Activated naive CD4-positive, alpha-beta T cell treated with anti-CD3 and anti-CD28 coated beads, Interleukin-2, amount 50 U/mL, for 24 hours (primary cell): ENCODE data around the gene RNF8.

Experiments used
- H3K27ac Mint-ChIP-seq: one replicate; pipeline ENCODE4 v1.8.0; 2021; ENCODE audit warnings: mild to moderate bottlenecking, mixed read lengths
- H3K27me3 Mint-ChIP-seq: one replicate; pipeline ENCODE4 v1.8.0; 2021; ENCODE audit warnings: mixed read lengths
- H3K36me3 Mint-ChIP-seq: one replicate; pipeline ENCODE4 v1.8.0; 2021; ENCODE audit warnings: mixed read lengths
- H3K4me1 Mint-ChIP-seq: one replicate; pipeline ENCODE4 v1.8.0; 2021; ENCODE audit warnings: mixed read lengths
- H3K4me3 Mint-ChIP-seq: one replicate; pipeline ENCODE4 v1.8.0; 2021; ENCODE audit warnings: mild to moderate bottlenecking, mixed read lengths
- H3K9me3 Mint-ChIP-seq: one replicate; pipeline ENCODE4 v1.8.0; 2021; ENCODE audit warnings: mixed read lengths

The RNF8 gene

DNA sequence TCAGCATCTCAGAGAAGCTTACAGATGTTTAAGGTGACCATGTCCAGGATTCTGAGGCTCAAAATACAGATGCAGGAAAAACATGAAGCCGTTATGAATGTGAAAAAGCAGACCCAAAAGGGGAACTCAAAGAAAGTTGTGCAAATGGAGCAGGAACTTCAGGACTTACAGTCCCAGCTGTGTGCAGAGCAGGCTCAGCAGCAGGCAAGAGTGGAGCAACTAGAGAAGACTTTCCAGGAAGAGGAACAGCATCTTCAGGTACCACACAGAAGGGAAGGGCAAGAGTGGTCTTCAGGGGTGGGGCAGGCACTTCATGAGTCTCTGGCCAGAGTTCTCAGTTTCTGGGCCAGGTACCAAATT, 15.2 kb downstream of the RNF8 start:
- Mint-ChIP-seq H3K27ac (no peak overlapping the region), H3K9me3 (no peaks in the 10 kb centered on the region), H3K27me3 (no peaks in the 10 kb centered on the region), H3K4me1 (peaks cover 4% of the 10 kb centered on the region), H3K36me3 (peaks cover 12% of the 10 kb centered on the region), H3K4me3 (no peak overlapping the region)

DNA sequence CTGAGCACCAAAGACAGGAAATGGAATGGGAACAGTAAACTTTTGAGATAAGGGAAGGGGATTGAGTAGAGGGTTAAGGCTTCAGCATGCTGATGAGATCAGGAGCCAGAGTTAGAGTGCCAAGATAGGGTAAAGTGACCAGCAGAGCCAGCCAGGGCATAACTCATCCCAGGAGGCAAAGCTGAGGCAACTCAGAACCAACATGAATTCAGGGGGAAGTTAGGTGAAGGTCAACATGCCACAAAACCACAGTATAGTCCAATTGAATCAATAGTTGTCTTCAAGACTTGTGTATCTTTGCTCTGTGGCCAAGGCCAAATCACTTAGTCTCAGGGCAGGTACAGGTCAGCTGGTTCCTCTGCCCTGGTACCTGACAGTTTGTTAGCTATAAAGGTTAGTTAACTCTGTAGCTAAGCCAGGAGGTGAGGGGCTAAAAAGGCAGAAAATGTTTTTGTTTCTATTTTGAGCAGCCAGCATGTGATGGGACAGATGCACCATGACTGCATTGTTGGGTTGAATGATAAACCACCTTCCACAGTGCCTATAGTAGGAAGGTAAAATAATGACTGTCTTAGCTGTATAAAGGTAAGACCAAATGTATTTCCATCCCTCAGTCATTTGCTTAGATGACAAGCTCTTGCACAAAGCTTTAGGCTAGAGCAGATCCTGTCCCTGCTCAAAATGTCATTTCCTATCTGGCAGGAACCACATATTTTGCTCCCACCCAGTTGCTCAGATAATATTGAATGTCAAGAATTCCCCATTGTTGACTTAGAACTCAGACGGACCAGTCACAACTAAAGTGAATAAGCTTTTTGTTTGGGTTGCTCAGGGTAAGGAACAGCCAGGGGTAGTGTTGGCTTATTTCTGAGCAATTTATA, 15.8 kb downstream of the RNF8 start:
- H3K27ac Mint-ChIP-seq: no peak overlapping the region
- no peaks in the 10 kb centered on the region for H3K27me3 Mint-ChIP-seq
- peaks cover 15% of the 10 kb centered on the region for H3K36me3 Mint-ChIP-seq
- no peak overlapping the region for H3K4me3 Mint-ChIP-seq
- H3K9me3 Mint-ChIP-seq: no peaks in the 10 kb centered on the region
- peaks cover 4% of the 10 kb centered on the region for H3K4me1 Mint-ChIP-seq

GRCh38 chr6:37371154-37372083, 17.6 kb downstream of the RNF8 start:
- H3K36me3 Mint-ChIP-seq: peaks cover 15% of the 10 kb centered on the region

GRCh38 chr6:37372116-37372515, 18.3 kb downstream of the RNF8 start:
- peaks cover 4% of the 10 kb centered on the region for H3K4me1 Mint-ChIP-seq
- no peaks in the 10 kb centered on the region for H3K9me3 Mint-ChIP-seq
- no peak overlapping the region for H3K27ac Mint-ChIP-seq
- H3K27me3 Mint-ChIP-seq: no peaks in the 10 kb centered on the region
- H3K36me3 Mint-ChIP-seq: peaks cover 15% of the 10 kb centered on the region
- no peak overlapping the region for H3K4me3 Mint-ChIP-seq

More at GRCh38 chr6:37371154-37372083, 17.6 kb downstream of the RNF8 start:
- Mint-ChIP-seq H3K4me3 (no peak overlapping the region), H3K27me3 (no peaks in the 10 kb centered on the region), H3K27ac (no peak overlapping the region), H3K9me3 (no peaks in the 10 kb centered on the region), H3K4me1 (peaks cover 4% of the 10 kb centered on the region)

GRCh38 chr6:37373822-37374471, 20.2 kb downstream of the RNF8 start:
- H3K4me3 Mint-ChIP-seq: no peak overlapping the region
- H3K27ac Mint-ChIP-seq: no peak overlapping the region
- H3K36me3 Mint-ChIP-seq: peaks cover 16% of the 10 kb centered on the region
- no peaks in the 10 kb centered on the region for H3K27me3 Mint-ChIP-seq
- peaks cover 4% of the 10 kb centered on the region for H3K4me1 Mint-ChIP-seq
- no peaks in the 10 kb centered on the region for H3K9me3 Mint-ChIP-seq

- Mint-ChIP-seq H3K27ac (no peak overlapping the region), H3K27me3 (no peaks in the 10 kb centered on the region), H3K4me3 (no peak overlapping the region), H3K4me1 (peaks cover 4% of the 10 kb centered on the region), H3K36me3 (peaks cover 13% of the 10 kb centered on the region), H3K9me3 (no peaks in the 10 kb centered on the region)
Observed at GRCh38 chr6:37375376-37375775, 21.6 kb downstream of the RNF8 start.

GRCh38 chr6:37376078-37376743, 22.4 kb downstream of the RNF8 start:
- Mint-ChIP-seq H3K27me3 (no peaks in the 10 kb centered on the region), H3K4me3 (no peak overlapping the region), H3K4me1 (no peaks in the 10 kb centered on the region), H3K27ac (no peak overlapping the region), H3K36me3 (peaks cover 12% of the 10 kb centered on the region), H3K9me3 (no peaks in the 10 kb centered on the region)

DNA sequence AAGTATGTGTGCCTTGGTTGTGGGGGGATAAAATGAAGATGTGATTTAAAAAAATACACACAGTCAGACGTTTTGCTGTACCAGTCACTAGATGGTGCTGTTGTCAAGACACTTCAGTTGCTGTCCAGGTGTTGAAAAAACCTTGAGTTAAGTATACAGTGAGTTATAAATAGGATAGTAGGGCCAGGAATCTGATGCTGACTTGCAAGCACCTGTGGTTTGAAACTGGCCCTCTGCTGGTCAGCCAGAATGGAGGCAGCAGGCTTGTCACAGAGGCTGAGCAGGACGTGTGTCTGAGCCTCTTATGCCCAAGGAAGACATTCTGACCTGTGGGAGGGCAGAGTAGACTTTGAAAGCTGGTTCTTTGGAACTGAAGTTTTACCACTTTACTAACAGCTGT, 27.8 kb downstream of the RNF8 start:
- Mint-ChIP-seq H3K36me3 (peaks cover 18% of the 10 kb centered on the region), H3K27ac (no peak overlapping the region), H3K4me1 (no peaks in the 10 kb centered on the region), H3K27me3 (no peaks in the 10 kb centered on the region), H3K9me3 (no peaks in the 10 kb centered on the region), H3K4me3 (no peak overlapping the region)

- H3K4me1 Mint-ChIP-seq: no peaks in the 10 kb centered on the region
- peaks cover 16% of the 10 kb centered on the region for H3K36me3 Mint-ChIP-seq
- no peaks in the 10 kb centered on the region for H3K9me3 Mint-ChIP-seq
- no peak overlapping the region for H3K27ac Mint-ChIP-seq
- H3K4me3 Mint-ChIP-seq: no peak overlapping the region
- H3K27me3 Mint-ChIP-seq: no peaks in the 10 kb centered on the region
Observed at GRCh38 chr6:37382994-37383765, 29.4 kb downstream of the RNF8 start.

DNA sequence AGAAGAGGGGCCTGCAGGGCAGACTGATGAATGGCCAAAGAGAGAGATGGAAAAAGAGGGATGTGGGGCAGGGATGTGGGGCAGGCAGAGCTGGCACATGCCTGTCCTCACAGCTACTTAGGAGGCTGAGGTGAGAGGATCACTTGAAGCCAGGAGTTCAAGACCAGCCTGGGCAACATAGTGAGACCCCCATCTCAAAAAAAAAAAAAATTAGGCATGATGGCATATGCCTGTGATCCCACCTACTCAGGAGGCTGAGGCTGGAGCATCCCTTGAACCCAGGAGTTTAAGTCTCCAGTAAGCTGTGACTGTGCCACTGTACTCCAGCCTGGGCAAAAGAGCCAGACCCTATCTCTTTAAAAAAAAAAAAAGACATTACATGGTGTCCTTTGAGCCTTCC, 34.8 kb downstream of the RNF8 start:
- Mint-ChIP-seq H3K36me3 (peaks cover 3% of the 10 kb centered on the region), H3K4me1 (no peaks in the 10 kb centered on the region), H3K4me3 (no peak overlapping the region), H3K27ac (no peak overlapping the region), H3K9me3 (no peaks in the 10 kb centered on the region), H3K27me3 (no peaks in the 10 kb centered on the region)

GRCh38 chr6:37389857-37390256, 36.1 kb downstream of the RNF8 start:
- H3K27me3 Mint-ChIP-seq: no peaks in the 10 kb centered on the region

DNA sequence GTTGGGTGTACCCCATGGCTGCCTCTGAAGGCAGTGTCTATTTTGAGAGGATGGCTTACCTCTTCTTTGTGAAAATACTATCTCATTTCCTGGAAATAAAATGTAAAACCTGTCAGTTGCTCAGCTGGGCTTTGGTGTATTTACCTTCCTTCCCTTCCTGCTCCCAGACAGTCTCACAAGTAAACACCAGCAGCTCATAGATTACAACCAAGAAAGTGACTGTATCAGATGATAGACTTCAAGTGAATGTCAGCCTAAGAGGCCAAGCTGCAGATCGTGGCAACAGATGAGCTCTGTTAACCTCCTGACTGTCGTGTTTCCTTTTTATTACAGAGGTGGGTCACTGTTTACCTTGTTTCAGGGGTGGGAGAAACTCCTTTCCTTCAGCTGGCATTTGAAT, 37.3 kb downstream of the RNF8 start:
- no peaks in the 10 kb centered on the region for H3K9me3 Mint-ChIP-seq
- peaks cover 2% of the 10 kb centered on the region for H3K36me3 Mint-ChIP-seq
- H3K27ac Mint-ChIP-seq: no peak overlapping the region
- no peaks in the 10 kb centered on the region for H3K27me3 Mint-ChIP-seq
- H3K4me1 Mint-ChIP-seq: no peaks in the 10 kb centered on the region
- no peak overlapping the region for H3K4me3 Mint-ChIP-seq

More at GRCh38 chr6:37389857-37390256, 36.1 kb downstream of the RNF8 start:
- Mint-ChIP-seq H3K4me1 (no peaks in the 10 kb centered on the region), H3K27ac (no peak overlapping the region), H3K36me3 (peaks cover 3% of the 10 kb centered on the region), H3K4me3 (no peak overlapping the region), H3K9me3 (no peaks in the 10 kb centered on the region)

DNA sequence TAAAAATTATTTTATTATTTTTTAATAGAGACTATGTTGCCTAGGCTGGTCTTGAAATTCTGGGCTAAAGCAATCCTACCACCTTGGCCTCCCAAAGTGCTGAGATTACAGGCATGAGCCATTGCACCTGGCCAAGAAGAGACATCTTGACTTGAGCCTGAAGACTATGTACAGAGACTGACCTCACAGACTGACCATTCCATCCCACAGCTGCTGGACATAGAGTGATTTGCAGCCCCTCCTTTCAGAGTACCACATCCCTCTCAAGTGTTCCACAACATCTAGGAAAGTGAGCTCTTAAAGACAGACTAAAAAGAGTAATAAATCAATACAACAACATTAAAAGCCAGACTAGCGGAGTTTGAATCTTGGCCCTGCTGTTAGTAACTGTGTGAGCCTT, 39.0 kb downstream of the RNF8 start:
- Mint-ChIP-seq H3K4me1 (no peaks in the 10 kb centered on the region), H3K9me3 (no peaks in the 10 kb centered on the region), H3K4me3 (no peak overlapping the region), H3K27me3 (no peaks in the 10 kb centered on the region), H3K27ac (no peak overlapping the region), H3K36me3 (peaks cover 2% of the 10 kb centered on the region)

- Mint-ChIP-seq H3K36me3 (peaks cover 2% of the 10 kb centered on the region), H3K27me3 (no peaks in the 10 kb centered on the region), H3K27ac (no peak overlapping the region), H3K9me3 (no peaks in the 10 kb centered on the region), H3K4me3 (no peak overlapping the region), H3K4me1 (no peaks in the 10 kb centered on the region)
Observed at GRCh38 chr6:37393381-37393929, 39.7 kb downstream of the RNF8 start.
